Measurements from ENCODE around the gene OTUB1.
"Not testable (repeated sequence)": the region's sequence is repeated elsewhere in the genome, so short reads cannot be mapped to it uniquely, and the experiment has no call there.

The OTUB1 gene

DNA sequence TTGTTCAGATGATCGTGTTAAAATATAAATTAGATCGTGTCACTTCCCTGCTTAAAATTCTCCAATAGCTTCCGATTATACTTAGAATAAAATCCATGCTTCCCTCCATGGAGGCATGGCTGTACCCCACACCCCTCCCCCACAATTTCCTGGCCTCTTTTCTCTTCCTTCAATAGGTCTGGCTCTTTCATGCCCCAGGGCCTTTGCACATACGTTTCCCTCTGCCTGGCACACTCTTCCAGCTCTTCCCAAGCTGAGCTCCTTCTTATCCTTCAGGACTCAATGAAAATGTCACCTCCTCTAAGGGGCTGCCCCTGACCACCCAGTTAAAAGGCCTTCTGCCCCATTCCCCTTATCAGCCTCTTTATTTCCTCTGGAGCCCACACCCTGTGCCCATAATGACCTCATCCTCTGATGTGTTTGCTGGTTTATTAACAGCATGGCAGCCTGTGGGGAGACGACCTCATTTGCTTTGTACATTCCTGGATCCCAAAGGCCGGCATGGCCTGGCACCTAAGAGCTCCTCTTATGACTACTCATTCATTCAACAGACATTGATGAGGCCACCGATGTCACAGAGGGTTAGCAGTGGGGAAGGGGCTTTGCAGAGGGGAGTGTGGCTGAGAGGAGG lies 40.5 kb downstream of the OTUB1 start:
- DNase-seq, result no peak

DNA sequence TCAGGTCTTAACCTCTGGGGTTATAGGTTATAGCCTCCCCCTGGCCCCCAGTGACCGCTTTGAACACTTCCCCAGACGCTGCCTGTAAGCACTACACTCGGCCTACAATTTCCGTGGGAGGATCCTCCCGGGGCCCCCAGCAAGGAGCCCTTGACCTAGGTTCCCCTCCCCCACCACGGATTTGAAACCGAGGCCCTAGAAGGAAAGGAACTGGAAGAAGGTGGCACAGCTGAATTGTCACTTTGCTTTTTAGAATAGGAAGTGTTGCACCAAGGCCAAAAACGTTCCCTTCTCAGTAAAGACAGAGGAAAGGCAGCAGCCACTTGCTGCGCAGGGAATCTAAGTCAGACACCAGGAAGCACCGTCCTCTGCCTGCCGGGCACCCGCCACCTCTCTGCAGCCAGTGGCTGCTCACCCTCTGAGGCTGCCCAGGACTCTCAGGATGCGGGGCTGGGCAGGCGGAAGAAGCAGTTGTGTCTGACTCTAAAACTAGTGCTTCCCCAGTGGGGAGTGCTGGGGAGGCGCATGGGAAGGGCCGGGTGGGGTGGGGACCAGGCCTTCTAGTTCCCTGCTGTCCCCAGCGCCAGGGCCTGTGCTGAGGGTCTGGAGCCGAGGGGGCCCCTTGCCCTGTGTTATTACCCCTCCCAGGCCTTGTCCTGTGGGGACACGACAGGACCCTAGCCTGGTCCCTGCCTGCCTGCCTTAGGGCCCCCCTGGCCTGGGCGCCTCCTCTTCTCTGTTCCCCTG lies 41.6 kb downstream of the OTUB1 start:
- DNase-seq, result no peak

DNA sequence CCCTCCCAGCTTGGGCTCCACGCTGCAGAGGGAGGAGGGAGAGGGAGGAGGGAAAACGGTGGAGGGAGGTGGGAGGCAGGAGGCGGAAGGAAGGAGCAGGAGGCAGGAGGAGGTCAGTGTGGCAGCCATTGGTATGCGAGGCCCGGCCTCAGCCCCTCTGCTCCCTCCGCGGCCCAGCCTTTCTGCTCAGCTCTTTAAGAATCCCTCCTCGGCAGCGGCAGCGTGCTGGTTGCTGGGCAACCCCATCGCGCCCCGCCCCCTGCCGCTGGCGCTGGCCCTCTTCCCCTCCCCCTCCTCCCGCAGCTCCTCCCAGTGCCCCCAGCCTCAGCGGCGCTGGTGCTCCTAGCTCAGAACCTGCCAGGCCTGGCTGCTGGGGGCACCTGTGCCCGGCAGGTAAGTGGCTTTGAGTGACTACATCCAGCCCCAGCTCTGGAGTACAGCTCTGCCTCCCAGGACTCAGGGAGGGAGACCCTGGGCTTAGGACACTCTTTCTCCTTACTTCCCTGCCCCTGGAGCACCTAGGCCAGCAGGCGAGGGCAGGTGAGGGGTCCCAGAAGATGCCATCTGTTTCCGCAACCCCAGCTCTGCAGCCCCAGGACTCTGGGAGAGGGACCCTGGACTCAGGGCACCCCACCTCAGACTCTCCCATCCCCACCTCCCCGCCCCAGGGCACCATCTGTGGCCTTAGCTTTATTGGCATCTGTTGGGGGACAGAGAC lies 42.3 kb downstream of the OTUB1 start:
- peak; percentile 78 for DNase-seq

DNA sequence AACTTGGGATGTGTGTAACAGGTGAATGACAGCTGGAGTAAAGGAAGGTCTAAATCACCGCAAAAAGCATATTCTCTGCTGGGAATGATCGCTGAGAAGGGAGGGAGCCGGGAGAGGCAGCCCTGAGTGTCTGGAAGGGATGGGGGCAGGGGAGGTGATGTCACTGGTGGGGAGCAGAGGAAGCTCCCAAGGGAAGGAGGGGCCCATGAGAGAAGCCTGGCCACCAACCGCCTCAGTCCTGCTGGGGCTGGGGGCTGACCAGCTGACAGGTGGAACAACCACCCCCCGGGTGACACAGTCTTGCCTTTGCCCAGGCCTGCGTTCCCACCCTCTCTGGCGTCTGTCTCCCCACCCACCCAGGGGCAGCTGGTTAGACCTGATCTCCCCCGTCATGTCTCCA lies 43.5 kb downstream of the OTUB1 start:
- DNase-seq, result no peak

DNA sequence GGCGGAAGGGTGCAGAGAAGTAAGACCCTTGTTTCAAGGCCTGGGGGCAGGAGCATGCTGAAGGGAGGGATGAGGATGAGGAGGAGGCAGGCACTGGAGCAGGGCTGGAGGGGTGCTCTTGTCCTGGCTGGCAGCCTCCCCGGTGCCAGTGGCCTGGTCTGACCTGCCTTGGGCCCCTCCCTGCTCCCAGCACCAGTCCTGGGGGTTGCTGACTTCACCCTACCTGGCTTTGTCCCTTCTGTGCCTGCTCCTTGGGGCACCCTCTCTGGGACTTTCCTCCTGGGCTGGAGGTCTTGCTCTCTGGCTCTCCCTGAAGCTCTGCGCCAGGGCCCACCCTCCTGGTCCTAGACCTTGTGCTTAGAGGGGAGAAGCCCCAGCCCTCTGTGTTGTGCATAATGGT lies 44.8 kb downstream of the OTUB1 start:
- DNase-seq, result no peak

DNA sequence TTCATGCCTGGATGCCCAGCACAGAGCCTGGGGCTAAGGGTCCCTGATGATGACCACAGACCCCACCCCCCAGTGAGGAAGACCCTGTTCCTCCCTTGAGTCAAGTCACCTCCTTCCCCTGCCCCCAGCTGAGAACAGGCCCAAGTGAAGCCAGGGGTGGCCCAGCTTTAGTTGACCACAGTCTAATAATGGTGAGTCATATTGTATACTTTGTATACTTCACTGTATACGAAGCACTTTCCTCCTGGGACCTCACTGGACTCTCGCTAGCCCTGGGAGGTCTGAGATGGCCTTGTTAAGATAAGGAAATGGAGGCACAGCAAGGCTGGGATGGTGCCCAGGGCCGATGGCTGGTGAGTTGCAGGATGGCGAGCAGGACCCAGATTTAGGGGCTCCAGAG lies 45.8 kb downstream of the OTUB1 start:
- DNase-seq, result no peak

DNA sequence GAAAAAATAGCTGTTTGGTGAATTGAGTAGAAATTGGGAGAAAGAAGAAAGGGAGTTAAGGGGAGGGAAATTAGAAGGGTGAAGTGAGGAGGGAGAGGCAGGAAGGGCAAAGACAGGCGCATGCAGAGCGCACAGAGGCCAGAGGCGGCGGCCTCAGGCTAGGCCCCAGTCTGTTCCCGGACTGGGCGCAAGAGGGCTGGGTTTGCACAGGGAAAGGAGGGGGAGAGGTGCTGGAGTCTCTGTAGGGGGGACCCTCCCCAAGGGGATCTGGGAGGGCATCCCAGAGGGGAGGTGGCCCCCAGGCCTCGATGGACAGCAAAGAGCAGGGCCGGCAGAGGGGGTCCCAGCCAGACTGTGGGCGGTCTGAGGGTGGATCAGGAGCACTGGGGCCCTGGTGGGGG lies 48.2 kb downstream of the OTUB1 start:
- no peak for DNase-seq

DNA sequence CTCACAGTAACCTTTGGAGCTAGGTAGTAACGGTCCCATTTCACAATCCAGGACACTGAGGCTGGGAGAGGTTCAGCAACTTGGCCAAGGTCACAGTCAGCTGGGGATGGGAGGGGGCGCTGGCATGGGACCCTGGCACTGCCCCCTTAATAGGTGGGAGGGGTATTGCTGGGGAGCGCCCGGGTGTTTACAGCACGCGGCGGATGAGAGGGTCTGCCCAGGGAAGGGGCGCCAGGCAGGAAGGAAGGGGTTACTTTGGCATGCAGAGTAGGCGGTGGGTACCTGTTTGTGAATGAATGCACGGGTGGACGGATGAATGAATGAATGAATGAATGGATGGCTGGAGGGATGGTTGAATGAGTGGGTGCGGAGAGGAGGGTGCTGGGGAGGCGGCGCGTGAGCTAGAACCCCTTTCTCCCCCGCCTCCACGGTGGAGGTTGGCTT lies 48.9 kb downstream of the OTUB1 start:
- DNase-seq, result no peak

DNA sequence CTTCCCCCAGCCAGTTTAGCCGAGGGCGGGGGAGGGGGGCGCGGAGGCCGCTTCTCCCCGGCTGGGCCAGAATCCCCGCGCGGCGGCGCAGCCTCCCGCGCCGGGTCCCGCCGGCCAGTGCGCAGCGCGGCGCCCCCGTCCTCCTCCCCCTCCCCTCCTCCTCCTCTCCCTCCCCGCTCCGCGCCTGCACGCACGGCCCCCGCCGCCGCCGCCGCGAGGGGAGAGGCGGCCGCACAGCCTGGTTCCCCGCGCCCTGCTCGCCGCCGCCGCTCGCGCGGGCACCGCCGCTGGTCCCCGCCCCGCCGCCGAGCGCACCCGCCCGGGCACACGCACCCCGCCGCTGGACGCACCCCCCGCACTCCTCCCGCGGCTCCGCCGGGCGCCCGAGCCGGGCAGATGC lies 49.3 kb downstream of the OTUB1 start, which contains the start of gene FLRT1:
TSS of gene FLRT1 (plus strand) at position 356 of the 400 bp plus-strand sequence. CDS start 80,337 bp downstream, outside the sequence.
- no peak for DNase-seq

DNA sequence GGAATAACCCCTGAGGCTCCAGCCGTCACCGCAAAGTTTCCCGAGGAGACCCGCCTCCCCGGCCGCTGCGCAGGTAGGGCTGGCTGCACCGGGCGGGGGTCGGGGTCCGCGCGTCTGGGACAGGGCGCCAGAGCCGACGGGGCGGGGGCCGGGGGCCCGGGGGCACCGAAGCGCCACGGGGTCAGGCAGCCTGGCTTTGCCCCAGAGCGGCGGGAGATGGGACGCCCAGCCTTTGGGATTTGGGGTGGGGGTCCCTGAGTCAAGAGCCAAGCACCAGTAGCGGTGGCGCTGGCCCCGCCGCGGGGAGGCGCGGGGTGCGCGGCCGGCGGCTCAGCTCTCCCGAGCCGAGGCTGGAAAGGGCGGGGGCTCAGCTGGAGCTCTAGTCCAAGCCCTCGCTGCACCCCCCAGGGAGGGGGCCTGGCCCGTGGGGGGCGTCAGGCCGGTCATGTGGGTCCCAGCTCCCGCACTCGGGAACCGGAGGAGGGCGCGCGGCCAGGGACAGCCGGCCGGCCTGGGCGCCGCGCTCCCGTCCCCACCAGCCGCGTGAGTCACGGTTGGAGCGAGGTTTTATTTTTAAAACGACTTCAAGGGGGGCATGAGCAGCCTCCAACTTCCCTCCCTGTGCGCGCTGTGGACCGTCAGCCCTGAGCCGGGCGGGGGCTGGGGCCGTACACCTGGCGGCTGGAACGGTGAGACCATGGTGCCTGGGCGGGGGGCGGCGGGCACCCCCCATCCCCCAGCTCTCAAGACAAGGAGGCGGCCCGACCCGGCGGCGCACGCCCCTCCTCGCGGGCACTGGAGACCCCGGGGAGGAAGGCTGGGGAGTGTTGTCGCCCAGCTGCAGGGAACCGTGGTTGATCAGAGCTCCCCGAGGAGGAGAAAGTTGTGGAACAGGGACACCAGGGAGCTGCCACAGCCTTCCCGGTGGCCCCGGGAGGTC lies 50.1 kb downstream of the OTUB1 start:
- peak; percentile 39 for DNase-seq

DNA sequence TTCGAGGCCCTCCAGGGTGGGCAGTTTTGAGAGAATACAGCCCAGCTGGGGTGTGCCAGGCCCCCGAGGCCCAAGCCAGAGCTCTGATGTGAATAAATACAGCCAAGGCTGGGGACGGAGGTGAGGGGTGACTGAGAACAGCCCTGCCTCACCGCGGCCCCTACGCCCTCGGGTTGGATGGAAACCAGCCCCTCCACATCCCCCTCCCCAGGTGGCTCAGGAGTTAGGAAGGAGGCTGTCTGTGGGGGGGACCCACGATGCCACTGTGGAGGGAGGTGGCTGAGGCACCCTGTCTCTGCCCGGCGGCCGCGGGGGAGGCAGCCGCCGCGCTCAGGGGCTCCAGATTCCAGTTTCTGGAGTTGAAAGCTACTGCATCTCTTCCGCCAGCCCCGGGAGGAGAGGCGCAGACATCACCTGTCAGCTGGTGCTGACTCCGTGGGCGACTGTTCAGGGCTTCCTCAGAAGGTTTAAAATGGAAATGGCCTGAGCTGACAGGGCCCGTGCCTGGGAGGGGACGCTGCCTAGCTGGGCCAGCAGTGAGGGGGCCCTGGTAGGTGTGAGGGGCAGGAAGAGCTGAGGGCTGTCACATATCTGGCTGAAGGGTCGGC lies 50.9 kb downstream of the OTUB1 start:
- no peak for DNase-seq

DNA sequence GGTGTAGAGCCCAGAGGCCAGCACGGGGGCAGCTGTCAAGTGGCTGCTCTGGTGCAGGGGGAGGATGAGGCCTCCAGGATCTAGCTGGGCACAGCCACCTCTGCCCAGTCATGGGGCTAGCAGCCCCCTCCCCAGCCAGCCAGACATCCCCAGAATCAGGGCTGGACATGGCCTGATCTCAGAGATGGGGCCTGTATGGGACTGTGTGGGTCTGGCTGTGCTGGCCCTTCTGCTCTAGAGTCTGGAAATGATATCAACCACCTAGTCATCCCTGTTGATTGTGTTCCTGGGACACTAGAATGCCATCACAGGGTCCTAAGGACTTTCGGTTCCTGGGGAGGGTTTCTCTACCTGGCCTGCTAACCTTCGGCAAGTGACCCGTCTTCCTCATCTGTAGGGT lies 52.3 kb downstream of the OTUB1 start:
- DNase-seq, result no peak

DNA sequence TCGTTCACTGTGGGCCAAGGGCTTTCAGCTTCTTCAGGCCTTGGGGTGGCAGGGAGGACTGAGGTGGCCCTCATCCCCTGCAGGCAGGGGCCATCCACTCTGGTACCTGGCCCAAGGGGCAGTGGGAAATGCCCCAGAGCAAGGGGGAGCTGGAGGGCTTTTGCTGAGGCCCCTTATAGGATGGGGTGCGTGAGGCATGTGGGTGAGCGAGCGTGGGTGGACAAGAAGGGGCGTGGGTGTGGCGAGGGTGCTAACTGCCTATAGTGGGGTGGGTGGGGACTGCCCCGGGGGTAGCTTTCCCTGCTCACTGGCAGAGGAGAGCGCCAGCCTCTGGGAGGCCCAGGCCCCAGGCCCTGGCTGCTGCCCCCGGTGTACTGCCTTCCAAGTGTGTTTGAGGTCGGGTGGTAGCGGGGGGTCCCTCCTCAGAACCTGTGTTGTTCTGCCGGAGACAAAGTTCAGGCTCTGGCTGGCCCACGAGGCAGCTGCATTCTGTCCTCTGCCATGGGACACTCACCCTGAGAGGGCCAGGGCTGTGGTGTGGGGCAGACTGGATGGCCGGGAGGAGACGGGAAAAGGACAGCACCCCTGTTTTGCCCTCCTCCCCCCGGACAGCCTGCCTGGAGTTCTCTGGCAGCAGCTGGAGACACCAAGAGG lies 52.9 kb downstream of the OTUB1 start:
- DNase-seq, result no peak

DNA sequence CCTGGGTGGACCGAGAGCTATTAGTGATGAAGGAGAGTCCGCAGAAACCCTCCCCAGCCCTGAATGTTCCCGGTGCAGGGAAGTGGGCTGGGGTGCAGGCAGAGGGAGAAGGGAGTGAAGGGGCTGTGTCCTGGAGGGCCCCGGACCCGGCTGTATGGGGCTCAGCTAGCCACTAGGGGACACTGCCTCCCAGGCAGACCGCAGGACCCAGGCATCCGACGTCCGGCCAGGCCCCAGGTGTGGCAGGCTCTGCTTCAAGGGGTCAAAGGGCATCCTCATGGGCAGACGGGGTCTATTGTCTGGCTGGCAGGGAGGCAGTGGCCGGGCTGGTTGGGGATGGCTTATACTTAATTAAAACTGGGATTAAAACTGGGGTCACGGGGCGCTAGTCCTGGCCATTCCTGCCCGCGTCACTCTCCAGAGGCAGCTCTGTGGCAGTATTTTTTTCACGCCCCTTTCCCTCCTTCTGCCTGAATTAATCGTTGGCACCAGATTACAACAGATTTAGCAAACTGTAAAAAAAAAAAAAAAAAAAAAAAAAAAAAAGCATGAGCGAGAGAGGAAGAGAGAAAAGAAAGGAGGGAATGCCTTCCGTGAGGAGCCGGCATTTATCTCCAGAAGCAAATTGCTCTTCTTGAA lies 54.6 kb downstream of the OTUB1 start:
- DNase-seq, result no peak

DNA sequence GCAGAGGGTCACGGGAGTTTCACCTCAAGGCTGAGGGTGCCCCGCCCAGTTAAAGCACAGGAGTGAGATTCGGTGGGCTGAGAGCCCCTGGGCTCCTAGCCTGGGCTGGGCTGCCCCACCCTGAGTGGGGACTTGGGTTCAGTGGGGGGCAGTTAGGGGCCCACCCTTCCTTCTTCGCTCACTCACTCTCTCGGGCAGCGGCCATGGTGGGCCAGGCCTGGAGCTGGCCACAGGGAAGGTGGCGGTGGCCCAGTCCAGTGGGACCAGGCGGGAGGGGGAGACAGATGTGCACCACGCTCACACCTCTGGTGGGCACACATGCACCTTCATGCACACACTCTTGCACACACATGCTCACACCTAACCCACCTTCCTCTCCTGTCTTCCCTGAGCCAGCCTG lies 55.6 kb downstream of the OTUB1 start:
- DNase-seq, result no peak

DNA sequence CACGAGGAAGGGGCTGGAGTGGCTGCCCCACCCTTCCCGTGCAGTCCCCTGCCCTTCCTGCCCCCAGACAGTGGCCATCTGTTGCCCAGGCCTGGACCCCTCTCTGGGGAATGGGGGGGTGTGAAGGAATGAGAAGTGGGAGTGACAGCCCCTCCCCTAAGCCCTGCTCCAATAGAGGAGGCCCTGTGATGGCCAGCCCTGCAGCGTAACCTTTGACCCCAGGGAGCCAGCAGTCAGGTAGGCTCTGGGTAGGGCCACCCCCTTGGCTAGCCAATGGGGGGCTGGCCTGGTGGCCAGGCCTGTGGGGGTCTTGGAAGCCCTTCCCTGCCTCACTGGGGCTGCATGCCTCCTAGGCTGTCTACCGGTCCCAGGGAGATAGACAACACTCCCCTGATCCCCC lies 56.1 kb downstream of the OTUB1 start:
- no peak for DNase-seq

DNA sequence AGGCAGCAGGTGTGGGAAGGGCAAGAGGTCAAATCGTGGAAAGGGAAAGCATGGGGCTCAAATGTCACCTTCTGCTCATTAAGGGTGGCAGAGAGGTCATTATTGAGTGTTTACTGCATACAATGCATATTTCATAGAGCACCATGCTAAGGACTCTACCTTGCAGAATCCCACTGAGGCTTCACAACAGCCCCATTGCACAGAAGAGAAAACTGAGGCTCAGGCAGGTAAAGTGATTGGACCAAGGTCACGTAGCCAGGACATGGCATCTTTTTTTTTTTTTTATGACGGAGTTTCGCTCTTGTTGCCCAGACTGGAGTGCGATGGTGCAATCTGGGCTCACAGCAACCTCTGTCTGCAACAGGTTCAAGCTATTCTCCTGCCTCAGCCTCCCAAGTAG lies 57.3 kb downstream of the OTUB1 start:
- DNase-seq, result no peak

DNA sequence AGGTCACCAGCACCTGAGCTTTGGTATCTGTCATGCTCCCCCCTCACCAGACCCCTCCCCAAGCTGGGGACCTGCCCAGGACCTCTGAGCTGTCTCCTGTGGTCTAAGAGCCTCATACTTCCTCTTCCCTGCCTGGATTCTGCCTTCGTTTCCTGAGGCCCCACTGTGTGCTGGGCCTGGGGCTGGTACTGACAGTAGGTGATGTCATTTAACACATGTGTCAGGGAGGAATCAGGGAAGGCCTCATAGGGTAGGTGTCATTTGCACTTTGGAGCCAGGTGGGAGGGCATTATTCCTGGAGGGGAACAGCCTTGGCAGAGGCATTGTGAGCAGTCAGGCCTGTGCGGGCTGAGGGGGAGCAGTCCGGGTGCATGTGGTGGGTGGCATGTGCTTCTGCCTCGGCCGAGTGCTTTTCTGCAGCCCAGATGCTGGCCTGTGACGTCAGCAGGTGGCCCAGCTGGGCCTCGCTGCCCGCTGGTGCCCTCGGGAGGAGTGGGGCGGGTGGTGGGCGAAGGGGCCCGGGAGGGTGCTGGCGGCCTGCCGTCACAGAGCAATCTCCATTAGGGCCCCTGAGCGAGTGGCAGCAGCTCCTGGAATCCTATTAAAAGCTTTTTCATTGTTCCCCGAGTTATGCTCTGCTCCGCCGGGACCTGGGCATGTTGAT lies 58.6 kb downstream of the OTUB1 start:
- DNase-seq, result peak; percentile 18

DNA sequence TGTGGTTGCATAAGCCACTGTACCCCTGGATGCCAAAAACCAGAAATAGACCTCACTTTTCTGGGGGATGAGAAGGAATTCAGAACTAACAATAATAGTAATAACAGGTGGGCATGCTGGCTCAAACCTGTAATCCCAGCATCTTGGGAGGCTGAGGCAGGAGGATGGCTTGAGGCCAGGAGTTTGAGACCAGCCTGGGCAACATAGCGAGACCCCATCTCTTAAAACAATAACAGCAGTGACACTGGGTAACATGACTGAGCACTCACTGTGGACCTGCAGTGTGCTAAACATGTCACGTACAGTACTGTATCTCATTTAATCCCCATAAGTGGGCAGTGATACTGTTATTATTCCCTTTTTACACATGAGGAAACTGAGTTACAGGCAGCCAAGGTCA lies 59.5 kb downstream of the OTUB1 start:
- DNase-seq, result no peak

DNA sequence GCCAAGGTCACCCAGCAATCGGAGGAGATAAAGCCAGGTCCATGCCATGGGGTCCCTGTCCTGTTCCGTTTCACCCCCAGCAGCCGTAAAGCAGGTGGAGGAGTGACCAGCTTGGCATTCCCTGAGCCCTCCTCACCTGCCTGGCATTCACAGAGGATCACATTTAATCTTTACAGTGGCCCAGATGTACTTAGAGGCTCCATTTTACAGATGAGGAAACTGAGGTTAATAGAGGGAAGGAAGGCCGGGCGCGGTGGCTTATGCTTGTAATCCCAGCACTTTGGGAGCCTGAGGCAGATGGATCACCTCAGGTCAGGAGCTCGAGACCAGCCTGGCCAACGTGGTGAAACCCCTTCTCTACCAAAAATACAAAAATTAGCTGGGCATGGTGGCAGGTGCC lies 61.1 kb downstream of the OTUB1 start:
- DNase-seq, result not testable (repeated sequence)
